ENCODE measurements around the gene ISOC1.
A peak's percentile ranks its signal among the peaks of the same experiment; 100 is the strongest.

The ISOC1 gene

DNA sequence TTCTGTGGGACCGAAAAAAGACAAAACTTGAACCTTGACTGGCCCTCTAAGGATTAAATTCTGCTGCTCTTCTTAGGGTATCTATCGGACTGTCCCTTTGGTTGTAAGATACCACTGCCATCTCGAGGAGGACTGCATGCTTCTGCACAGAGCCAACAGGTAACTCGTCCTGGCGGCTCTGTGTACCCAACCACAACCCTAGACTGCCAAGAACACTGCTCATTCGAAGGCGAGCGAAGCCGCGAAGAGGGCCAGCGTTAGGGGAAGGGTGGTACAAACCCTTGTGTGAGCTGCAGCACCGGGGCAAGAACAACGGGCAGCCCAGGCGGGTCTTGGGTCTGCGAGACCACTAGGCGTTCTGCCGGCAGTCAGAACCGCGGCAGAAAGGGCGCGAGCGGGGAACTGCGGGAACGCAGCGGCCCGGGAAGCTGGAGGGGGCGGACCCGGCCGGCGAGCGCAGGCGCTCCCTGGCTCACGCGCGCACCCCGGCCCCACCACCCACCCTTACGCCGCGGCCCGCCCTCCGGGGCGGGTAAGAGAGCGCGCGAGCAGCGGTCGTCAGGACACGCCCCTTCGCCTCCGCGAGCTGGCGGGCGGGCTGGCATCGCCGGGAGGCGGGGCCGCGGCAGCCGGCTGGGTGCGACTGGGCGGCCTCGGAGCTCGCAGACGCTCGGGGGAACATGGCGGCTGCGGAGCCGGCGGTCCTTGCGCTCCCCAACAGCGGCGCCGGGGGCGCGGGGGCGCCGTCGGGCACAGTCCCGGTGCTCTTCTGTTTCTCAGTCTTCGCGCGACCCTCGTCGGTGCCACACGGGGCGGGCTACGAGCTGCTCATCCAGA lies at the start of gene ISOC1:
TSS of gene ISOC1 (plus strand) at position 663 of the 837 bp plus-strand sequence. CDS start at position 681, 18 bp downstream.
- in situ Hi-C loops (cut with HindIII; ENCODE audit: low pct_ligation_motif_present, low pct_unique_long_range_greater_than_20kb, low sequenced_read_pairs): no loop called here
- peak; percentile 90 for DNase-seq

DNA sequence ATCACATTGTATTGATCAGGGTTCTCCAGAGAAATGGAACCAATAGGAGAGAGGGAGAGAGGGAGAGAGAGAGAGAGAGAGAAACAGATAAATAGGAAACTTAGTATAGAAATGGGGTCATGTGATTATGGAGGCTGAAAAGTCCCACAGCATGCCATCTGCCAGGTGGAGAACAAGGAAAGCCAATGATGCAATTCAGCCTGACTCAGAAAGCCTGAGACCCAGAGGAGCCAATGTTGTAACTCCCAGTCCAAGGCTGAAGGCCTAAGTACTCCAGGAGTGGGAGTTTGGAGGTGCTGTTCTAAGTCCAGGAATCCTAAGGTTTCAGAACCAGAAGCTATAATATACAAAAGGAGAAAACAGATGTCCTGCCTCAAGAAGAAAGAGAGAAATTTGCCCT lies 48.4 kb upstream of the ISOC1 start:
- in situ Hi-C loops (cut with HindIII; ENCODE audit: low pct_ligation_motif_present, low pct_unique_long_range_greater_than_20kb, low sequenced_read_pairs): no loop called here
- DNase-seq: no peak

DNA sequence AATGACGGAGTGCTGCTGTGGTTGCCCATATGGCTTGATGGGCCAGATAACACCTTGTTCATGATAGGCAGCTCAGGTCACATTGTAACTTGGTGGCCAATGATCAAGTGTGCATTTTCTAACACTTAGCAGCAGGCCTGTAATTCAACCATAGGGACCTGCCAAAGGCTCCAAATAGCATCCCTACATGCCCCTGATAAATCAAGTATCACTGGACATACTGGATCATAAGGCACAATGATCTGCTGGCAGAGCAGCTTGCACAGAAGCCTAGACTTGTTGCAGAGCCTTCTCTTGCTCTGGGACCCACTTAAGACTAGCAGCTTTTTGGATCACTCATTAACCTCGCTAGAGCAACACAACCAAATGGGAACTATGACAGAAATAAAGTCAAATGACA lies 46.0 kb upstream of the ISOC1 start:
- no peak for DNase-seq
- in situ Hi-C loops (cut with HindIII; ENCODE audit: low pct_ligation_motif_present, low pct_unique_long_range_greater_than_20kb, low sequenced_read_pairs): no loop called here

DNA sequence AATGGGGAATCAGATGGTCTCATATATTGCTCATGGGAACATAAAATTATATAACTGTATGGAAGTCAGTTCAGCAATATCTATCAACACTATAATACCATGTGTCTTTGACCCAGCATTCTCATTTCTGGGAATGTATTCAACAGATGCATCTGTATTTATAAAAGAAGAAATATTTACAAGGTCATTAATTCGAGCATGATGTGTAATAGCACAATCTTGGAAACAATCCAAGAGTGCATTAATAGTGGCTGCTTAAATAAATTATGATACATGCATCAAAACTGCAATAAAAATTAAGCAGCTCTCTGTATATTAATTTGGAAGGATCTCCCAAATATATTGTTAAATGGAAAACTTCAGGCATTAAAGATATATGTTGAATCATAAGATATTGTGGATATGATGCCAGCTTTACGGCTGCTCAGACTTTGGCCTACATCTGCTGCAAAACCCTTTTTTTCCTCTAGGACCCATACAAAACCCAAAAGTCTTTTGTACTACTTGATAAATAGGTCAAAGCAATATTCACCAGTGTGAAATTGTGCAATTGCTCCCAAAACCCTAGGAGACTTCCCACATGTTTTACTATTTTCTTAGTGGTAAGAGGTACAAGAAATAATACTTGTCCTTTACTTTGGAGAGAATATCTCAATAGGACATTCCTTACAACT lies 45.3 kb upstream of the ISOC1 start:
- in situ Hi-C loops (cut with HindIII; ENCODE audit: low pct_ligation_motif_present, low pct_unique_long_range_greater_than_20kb, low sequenced_read_pairs): no loop called here
- DNase-seq: no peak

DNA sequence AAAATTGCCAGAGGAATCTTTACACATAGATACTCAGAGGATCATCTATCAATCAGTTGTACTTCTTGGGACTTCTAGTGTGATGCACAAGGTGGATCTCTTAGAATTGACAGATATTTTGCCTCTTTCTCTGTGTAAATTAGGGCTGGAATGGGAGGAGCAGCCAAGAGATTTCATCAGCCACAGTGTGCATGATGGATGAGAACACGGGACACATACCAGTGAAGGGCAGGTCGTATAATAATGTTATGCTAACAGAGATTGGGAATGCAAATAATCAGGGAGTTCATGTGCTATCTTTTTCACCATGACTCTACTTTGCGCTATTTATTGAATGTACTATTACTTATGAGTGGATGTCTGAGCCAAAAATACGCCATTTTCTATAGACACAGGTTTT lies 43.3 kb upstream of the ISOC1 start:
- DNase-seq: no peak
- in situ Hi-C loops (cut with HindIII; ENCODE audit: low pct_ligation_motif_present, low pct_unique_long_range_greater_than_20kb, low sequenced_read_pairs): no loop called here

DNA sequence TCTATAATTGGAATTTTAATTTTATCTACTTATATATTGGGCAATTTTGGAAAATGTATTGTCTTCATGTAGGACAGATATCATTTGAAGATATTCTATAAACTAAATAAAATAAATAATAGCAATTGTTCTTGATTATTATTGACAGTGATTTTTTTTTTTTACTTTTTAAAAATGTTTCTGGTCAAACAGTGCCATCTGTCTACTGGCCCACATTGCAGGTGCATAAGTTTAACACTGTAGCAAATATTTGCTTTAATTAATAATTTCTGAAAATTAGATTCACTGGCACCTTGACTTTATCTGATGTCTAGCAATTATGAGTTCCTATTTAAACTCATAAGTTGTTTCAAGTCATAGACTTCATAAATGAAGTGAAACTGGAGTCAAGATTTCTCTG lies 41.1 kb upstream of the ISOC1 start:
- DNase-seq: no peak
- in situ Hi-C loops (cut with HindIII; ENCODE audit: low pct_ligation_motif_present, low pct_unique_long_range_greater_than_20kb, low sequenced_read_pairs): no loop called here

DNA sequence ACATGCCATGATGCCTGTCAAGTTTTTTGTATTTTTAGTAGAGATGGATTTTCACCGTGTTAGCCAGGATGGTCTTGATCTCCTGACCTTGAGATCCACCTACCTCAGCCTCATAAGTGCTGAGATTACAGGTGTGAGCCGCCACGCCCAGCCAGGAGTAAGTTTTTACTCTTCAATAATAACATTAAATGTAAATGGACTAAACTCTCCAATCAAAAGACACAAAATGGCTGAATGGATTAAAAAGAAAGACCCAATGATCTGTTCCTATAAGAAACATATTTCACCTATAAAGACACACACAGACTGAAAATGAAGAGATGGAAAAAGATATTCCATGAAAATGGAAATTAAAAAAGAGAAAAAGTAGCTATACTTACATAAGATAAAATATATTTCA lies 37.2 kb upstream of the ISOC1 start:
- in situ Hi-C loops (cut with HindIII; ENCODE audit: low pct_ligation_motif_present, low pct_unique_long_range_greater_than_20kb, low sequenced_read_pairs): no loop called here
- DNase-seq: no peak

DNA sequence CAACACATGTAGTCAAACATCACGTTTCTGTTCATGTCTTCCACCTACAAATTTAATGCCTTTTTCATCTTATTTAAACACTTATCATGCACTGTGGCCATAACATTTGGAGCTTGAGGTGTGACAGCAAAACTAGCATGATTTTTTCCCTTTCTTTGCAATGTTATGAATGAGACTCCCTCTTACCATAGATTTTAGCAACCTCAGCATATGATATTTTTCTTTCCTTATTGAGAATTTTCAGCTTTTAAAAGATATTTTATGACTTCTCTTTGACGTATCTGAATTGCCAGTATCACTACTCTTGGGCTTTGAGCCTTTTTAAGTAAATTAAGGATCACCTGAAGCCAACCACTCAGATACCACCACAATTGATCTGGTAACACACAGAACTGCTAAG lies 32.7 kb upstream of the ISOC1 start:
- no peak for DNase-seq
- in situ Hi-C loops (cut with HindIII; ENCODE audit: low pct_ligation_motif_present, low pct_unique_long_range_greater_than_20kb, low sequenced_read_pairs): no loop called here

DNA sequence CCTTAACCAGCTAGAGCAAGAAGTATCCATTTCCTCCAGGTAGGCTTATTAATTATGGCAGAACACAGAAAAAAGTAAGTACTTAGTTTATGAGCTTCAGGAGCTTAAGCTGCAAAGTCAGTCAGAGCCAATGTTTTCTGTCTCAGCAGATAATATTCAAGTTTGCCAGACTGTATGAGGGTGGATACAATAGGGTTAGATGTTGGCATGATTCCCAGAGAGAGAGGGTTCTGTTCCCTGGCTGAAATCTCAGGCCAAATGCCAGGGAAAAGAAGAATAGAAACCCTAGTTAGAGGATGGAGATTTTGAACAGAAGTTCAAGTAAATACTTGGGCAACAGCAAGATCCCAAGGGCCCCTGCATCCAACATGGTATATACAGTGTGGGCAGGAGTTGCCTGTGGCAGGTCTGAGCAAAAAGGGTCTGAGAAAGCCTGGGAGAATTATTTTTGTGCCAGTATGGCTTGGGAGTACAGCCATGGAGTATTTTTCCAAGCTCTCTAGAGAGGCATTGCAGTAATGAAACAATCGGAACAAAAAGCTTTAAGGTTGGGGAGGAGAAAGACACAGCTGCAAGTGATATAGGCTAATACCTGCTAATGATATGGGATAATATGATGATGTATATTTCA lies 31.0 kb upstream of the ISOC1 start:
- in situ Hi-C loops (cut with HindIII; ENCODE audit: low pct_ligation_motif_present, low pct_unique_long_range_greater_than_20kb, low sequenced_read_pairs): no loop called here
- no peak for DNase-seq

DNA sequence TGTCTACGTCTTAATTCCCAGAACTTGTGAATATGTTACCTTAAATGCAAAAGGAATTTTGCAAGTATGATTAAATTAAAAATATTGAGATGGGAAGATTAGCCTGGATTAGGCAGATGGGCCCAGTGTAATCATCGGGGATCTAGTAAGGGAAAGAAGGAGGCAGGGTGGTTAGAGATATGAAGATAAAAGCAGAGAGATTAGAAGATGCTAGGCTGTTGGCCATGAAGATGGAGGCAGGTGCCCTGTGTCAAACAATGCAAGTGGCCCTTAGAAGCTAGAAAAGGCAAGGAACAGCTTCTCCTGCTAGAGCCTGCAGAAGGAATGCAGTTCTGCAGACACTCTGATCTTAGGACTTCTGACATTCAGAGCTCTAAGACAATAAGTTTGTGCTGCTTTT lies 28.8 kb upstream of the ISOC1 start:
- no peak for DNase-seq
- in situ Hi-C loops (cut with HindIII; ENCODE audit: low pct_ligation_motif_present, low pct_unique_long_range_greater_than_20kb, low sequenced_read_pairs): no loop called here

DNA sequence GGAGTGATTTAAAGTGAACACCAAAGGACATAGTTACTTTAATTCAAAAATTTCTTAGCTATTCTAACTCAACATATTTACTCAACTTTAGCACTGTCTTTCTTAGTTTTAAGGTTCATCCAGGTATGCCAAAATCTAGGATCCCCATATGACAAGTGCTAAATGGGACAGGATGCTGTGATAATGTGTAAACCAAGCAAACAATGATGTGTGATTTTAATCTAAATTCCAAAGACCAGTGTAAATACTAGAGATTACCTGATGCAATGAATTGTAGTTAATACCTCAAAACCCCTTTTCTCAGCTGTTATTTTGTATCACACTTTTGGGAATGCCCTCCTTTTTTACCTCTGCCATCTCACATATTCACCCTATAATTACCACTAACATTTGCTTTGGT lies 26.8 kb upstream of the ISOC1 start:
- no peak for DNase-seq
- in situ Hi-C loops (cut with HindIII; ENCODE audit: low pct_ligation_motif_present, low pct_unique_long_range_greater_than_20kb, low sequenced_read_pairs): no loop called here

DNA sequence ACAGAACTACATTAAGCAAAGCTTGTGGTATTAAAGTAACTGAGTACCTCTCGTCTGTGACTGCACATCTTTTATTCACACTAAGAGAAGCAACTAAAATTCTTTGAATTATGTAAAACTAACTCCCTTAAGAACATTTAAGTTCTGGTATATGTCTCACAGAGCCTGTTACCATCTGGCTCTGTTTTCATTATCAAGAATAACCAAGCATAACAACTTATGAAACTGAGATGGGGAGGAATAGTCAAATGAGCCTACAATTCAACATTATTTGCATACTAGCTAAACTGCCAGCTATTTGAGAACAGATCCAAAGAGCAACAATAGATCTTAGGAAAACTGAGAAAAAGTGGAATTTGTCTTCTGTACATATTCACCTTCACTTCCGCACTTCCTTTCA lies 25.3 kb upstream of the ISOC1 start:
- in situ Hi-C loops (cut with HindIII; ENCODE audit: low pct_ligation_motif_present, low pct_unique_long_range_greater_than_20kb, low sequenced_read_pairs): no loop called here
- DNase-seq: no peak

DNA sequence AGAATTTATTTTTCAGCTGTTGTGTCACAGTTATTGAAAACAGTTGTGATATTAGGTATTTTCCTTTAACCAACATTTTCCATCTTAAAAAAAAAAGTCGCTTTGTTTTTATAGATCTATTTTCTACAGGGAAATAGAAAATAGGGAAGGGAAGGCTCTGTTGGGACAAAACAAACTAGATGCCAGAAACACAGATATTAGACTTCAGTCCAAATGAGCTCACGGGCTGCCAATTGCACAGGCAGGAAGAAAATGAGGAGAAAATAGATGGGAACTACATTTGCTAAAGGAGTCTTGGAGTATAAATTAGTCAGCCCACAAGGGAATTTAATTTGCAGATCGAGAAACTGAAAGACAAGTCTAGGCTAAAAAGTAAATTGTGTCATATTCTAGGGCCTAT lies 21.4 kb upstream of the ISOC1 start:
- DNase-seq: no peak

DNA sequence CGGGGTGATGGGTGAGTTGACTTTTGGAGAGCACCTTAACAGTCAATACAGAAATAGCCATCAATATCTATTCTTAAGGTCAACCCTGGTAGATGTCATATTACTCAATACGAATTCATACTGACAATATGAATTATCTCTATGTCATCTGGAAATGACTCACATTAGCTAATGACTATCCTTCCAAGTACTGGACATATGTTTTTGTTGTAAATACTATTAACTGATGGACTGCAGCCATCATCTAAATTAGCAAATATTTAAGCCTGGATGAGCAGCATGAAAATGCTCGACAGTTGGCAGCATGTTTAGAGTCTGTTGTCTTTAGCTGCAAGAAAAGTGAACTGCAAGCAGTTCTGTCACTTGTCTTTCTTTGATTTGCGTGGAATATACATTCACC lies 19.6 kb upstream of the ISOC1 start:
- in situ Hi-C loops (cut with HindIII; ENCODE audit: low pct_ligation_motif_present, low pct_unique_long_range_greater_than_20kb, low sequenced_read_pairs): no loop called here
- DNase-seq: no peak

More for the DNA sequence above, 21.4 kb upstream of the ISOC1 start:
- in situ Hi-C loops (cut with HindIII; ENCODE audit: low pct_ligation_motif_present, low pct_unique_long_range_greater_than_20kb, low sequenced_read_pairs): no loop called here

DNA sequence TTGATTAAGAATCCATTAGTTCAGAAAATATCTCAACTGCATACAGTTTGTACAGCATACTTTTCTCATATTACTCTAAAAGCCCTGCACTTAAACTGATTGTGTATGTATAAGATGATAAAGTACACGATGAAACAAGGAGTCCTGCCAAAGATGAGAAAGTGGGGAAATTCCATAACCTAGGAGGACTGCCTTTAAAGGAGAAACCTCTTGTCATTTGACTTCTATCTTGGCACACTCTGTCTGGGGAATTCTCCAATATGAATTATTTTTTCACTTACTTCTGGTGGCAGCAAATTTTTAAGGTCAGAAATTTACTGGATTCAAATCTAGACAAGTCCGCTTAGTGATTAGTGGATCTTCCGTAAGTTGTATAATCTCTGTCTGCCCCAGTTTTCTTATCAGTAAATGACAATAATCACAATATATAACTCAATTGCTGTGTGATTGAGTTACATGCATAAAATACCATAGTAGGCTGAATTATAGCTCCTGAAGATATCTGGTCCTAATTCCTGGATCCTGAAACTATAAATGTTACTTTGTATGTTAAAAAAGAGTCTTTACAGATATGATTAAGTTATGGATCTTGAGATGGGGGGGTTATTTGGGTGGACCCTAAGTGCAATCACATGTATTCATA lies 17.0 kb upstream of the ISOC1 start:
- in situ Hi-C loops (cut with HindIII; ENCODE audit: low pct_ligation_motif_present, low pct_unique_long_range_greater_than_20kb, low sequenced_read_pairs): no loop called here
- DNase-seq: no peak

DNA sequence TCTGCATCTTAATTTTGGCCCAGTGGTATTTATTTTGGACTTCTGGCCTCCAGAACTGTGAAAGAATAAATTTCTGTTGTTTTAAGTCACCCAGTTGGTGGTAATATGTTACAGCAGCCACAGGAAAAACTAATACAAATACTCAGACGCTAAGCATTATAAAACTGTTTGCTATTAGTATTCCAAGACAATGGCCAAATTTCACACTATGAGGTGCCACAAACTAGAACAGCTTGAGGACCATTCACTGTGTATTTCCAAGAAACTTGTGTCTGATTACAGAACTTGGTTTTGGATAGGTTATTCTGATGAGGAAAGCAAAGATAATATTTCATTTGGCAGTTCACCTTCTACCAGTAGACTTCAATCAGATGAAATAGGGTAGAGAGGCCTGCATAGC lies 16.3 kb upstream of the ISOC1 start:
- in situ Hi-C loops (cut with HindIII; ENCODE audit: low pct_ligation_motif_present, low pct_unique_long_range_greater_than_20kb, low sequenced_read_pairs): no loop called here
- no peak for DNase-seq

DNA sequence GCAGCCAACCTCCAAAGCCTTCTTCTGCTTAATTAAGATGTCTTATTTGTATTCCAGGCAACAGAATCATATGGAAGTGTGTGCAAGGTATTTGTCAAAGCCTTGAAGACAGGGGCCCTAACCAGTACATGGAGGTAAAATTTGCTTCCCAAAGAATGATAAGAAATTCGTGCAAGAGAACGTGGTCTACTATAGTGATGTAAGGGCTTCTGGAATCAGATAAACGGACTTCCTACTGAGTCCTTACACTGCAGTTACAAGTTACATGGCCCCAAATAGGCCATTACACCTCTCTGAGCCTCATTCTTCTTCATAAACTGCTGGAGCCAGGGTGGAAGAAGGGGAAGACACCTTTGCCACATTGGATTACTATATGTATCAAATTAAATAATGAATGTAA lies 15.9 kb upstream of the ISOC1 start:
- no peak for DNase-seq
- in situ Hi-C loops (cut with HindIII; ENCODE audit: low pct_ligation_motif_present, low pct_unique_long_range_greater_than_20kb, low sequenced_read_pairs): no loop called here

DNA sequence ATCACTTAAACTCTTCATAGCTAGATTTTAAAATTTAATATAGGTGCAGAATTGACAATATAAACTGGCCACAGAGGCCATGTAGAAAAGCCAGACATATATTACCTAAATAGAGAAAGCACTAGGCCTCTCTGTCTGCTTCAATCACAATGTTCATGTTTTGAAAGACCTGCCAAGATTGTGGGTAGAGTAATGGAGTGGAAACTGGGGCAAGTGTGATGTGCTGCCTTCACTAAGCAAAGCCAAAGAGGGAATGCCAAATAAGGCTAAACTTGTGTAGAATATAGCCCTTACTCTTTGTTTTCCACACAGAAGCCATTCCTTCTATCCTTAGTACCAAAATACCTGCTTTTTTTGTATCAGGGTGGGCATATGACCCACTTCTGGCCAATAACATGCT lies 15.1 kb upstream of the ISOC1 start:
- no peak for DNase-seq
- in situ Hi-C loops (cut with HindIII; ENCODE audit: low pct_ligation_motif_present, low pct_unique_long_range_greater_than_20kb, low sequenced_read_pairs): no loop called here

DNA sequence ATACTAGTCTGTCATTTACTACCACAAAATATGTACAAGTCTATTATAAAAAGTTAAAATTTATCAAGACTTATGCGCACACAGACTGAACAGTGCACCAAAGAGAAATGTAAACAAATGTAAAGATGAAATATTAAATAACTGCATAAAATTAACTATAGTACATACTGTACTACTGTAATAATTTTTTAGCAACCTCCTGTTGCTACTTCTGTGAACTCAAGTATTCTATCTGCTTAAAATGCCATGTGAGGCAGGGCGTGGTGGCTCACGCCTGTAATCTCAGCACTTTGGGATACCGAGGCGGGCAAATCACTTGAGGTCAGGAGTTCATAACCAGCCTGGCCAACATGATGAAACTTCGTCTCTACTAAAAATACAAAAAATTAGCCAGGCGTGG lies 13.8 kb upstream of the ISOC1 start:
- no peak for DNase-seq
- in situ Hi-C loops (cut with HindIII; ENCODE audit: low pct_ligation_motif_present, low pct_unique_long_range_greater_than_20kb, low sequenced_read_pairs): no loop called here

Data from ACHN (cell line).